ENCODE data around the gene CLCF1.

CLCF1 gene

GRCh38 chr11:67365736-67366444, 7.5 kb downstream of the CLCF1 start:
- H3K27ac Mint-ChIP-seq: peak overlapping the region; percentile 64
- peak overlapping the region; percentile 9 for H3K4me3 Mint-ChIP-seq
- H3K4me1 Mint-ChIP-seq: peaks cover 90% of the 10 kb centered on the region
- no peaks in the 10 kb centered on the region for H3K27me3 Mint-ChIP-seq
- ATAC-seq: no peak
- H3K36me3 Mint-ChIP-seq: peaks cover 47% of the 10 kb centered on the region
- no peaks in the 10 kb centered on the region for H3K9me3 Mint-ChIP-seq

GRCh38 chr11:67364783-67365722, 8.3 kb downstream of the CLCF1 start:
- peak overlapping the region; percentile 24 for H3K4me3 Mint-ChIP-seq
- no peaks in the 10 kb centered on the region for H3K9me3 Mint-ChIP-seq
- peaks cover 47% of the 10 kb centered on the region for H3K36me3 Mint-ChIP-seq
- peaks cover 81% of the 10 kb centered on the region for H3K4me1 Mint-ChIP-seq
- peak overlapping the region; percentile 64 for H3K27ac Mint-ChIP-seq
- ATAC-seq: no peak
- H3K27me3 Mint-ChIP-seq: no peaks in the 10 kb centered on the region

- Mint-ChIP-seq H3K4me3 (no peak overlapping the region), H3K4me1 (peaks cover 73% of the 10 kb centered on the region), H3K27ac (peak overlapping the region; percentile 64), H3K27me3 (no peaks in the 10 kb centered on the region), H3K9me3 (no peaks in the 10 kb centered on the region), H3K36me3 (peaks cover 47% of the 10 kb centered on the region)
- no peak for ATAC-seq
These were observed 9.2 kb downstream of the CLCF1 start for GRCh38 chr11:67364169-67364568.

- peaks cover 5% of the 10 kb centered on the region for H3K36me3 Mint-ChIP-seq
These were observed 15.3 kb downstream of the CLCF1 start for GRCh38 chr11:67357831-67358670.

GRCh38 chr11:67356864-67357561, 16.4 kb downstream of the CLCF1 start:
- H3K4me1 Mint-ChIP-seq: peaks cover 63% of the 10 kb centered on the region
- peak overlapping the region; percentile 92 for H3K27ac Mint-ChIP-seq
- H3K4me3 Mint-ChIP-seq: peak overlapping the region; percentile 62

More at GRCh38 chr11:67357831-67358670, 15.3 kb downstream of the CLCF1 start:
- ATAC-seq: no peak
- H3K4me1 Mint-ChIP-seq: peaks cover 73% of the 10 kb centered on the region
- no peaks in the 10 kb centered on the region for H3K9me3 Mint-ChIP-seq
- H3K27me3 Mint-ChIP-seq: no peaks in the 10 kb centered on the region
- no peak overlapping the region for H3K4me3 Mint-ChIP-seq
- no peak overlapping the region for H3K27ac Mint-ChIP-seq

GRCh38 chr11:67356387-67356863, 17.0 kb downstream of the CLCF1 start:
- peak overlapping the region; percentile 92 for H3K27ac Mint-ChIP-seq
- H3K4me1 Mint-ChIP-seq: peaks cover 61% of the 10 kb centered on the region
- peak overlapping the region; percentile 62 for H3K4me3 Mint-ChIP-seq
- no peaks in the 10 kb centered on the region for H3K36me3 Mint-ChIP-seq
- H3K27me3 Mint-ChIP-seq: no peaks in the 10 kb centered on the region
- no peaks in the 10 kb centered on the region for H3K9me3 Mint-ChIP-seq
- ATAC-seq: no peak

More at GRCh38 chr11:67356864-67357561, 16.4 kb downstream of the CLCF1 start:
- no peak for ATAC-seq
- Mint-ChIP-seq H3K27me3 (no peaks in the 10 kb centered on the region), H3K9me3 (no peaks in the 10 kb centered on the region), H3K36me3 (no peaks in the 10 kb centered on the region)

- Mint-ChIP-seq H3K4me3 (no peak overlapping the region), H3K27me3 (no peaks in the 10 kb centered on the region), H3K9me3 (no peaks in the 10 kb centered on the region), H3K4me1 (peaks cover 65% of the 10 kb centered on the region), H3K27ac (peak overlapping the region; percentile 92), H3K36me3 (no peaks in the 10 kb centered on the region)
- no peak for ATAC-seq
These were observed 17.5 kb downstream of the CLCF1 start for GRCh38 chr11:67355794-67356386.

GRCh38 chr11:67355023-67355793, 18.2 kb downstream of the CLCF1 start:
- Mint-ChIP-seq H3K27ac (peak overlapping the region; percentile 92), H3K4me3 (no peak overlapping the region), H3K9me3 (no peaks in the 10 kb centered on the region), H3K27me3 (no peaks in the 10 kb centered on the region), H3K4me1 (peaks cover 72% of the 10 kb centered on the region), H3K36me3 (no peaks in the 10 kb centered on the region)
- no peak for ATAC-seq

GRCh38 chr11:67354075-67355022, 19.0 kb downstream of the CLCF1 start:
- Mint-ChIP-seq H3K27me3 (no peaks in the 10 kb centered on the region), H3K27ac (peak overlapping the region; percentile 92), H3K36me3 (no peaks in the 10 kb centered on the region), H3K9me3 (no peaks in the 10 kb centered on the region), H3K4me1 (peaks cover 81% of the 10 kb centered on the region), H3K4me3 (peak overlapping the region; percentile 87)
- no peak for ATAC-seq

GRCh38 chr11:67353317-67354074, 19.9 kb downstream of the CLCF1 start, which contains the start of gene POLD4:
TSS of gene POLD4 (minus strand) at chr11:67353546. CDS start at chr11:67353399, 147 bp downstream.
- peak within 1 kb of the TSS; percentile 92 for H3K27ac Mint-ChIP-seq
- H3K27me3 Mint-ChIP-seq: no peaks in the 10 kb centered on the region
- H3K4me1 Mint-ChIP-seq: peaks cover 81% of the 10 kb centered on the region
- H3K9me3 Mint-ChIP-seq: no peaks in the 10 kb centered on the region
- peak within 1 kb of the TSS; percentile 87 for H3K4me3 Mint-ChIP-seq
- H3K36me3 Mint-ChIP-seq: no peaks in the 10 kb centered on the region
- ATAC-seq: peak; percentile 93

GRCh38 chr11:67352546-67353316, 20.7 kb downstream of the CLCF1 start:
- Mint-ChIP-seq H3K27me3 (no peaks in the 10 kb centered on the region), H3K4me1 (peaks cover 81% of the 10 kb centered on the region), H3K36me3 (no peaks in the 10 kb centered on the region), H3K4me3 (peak overlapping the region; percentile 87), H3K27ac (peak overlapping the region; percentile 92), H3K9me3 (no peaks in the 10 kb centered on the region)
- ATAC-seq: peak; percentile 59

Measured in stimulated activated memory B cell treated with anti-CD40 and anti-IgM and Interleukin-4, amounts not matched to agents 10 μg/mL and 1 μg/mL and 100 μg/mL, for 72 hours (primary cell).